SK-N-SH (cell line): ENCODE data around the gene CATSPERE. TPM values are rescaled to one million over a fixed set of nuclear protein-coding genes. Genes with fewer than 3 reads are reported as not detected.

Experiments
- CTCF ChIA-PET: fragments of 300-600, 350-600 bp; formaldehyde crosslinking; extraction: SDS; loops from one replicate; lab custom pipeline; 2021; lab: Yijun Ruan, JAX
- POLR2A ChIA-PET: fragments of 350-600 bp; sonication (Branson Sonifier 250); formaldehyde crosslinking; extraction: SDS; loops from one replicate; lab custom pipeline; 2020; ENCODE audit warnings: antibody characterized with exemption, inconsistent platforms; lab: Yijun Ruan, JAX
- DNase-seq: peaks from one replicate; pipeline ENCODE4 v3.0.0; 2012
- H2AFZ ChIP-seq: fragments of 200-600 bp; sonication (generic); 2 replicates; pipeline ENCODE4 v1.8.1; 2016; ENCODE audit warnings: antibody characterized with exemption, mild to moderate bottlenecking, low read depth
- H3F3A ChIP-seq: fragments of 200-600 bp; sonication (generic); replicated peaks from 2 replicates; pipeline ENCODE3; 2016; ENCODE audit warnings: antibody characterized with exemption, mild to moderate bottlenecking; ENCODE audit not compliant: insufficient read depth
- H3K27ac ChIP-seq, 2 experiments: fragments of 200-500 bp in 1 of 2; fragments of 200-600 bp in 1 of 2; sonication (Bioruptor generic) in 1 of 2; sonication (generic), shearing (Covaris generic) in 1 of 2; 2 replicates each; pipeline versions ENCODE4 v1.5.1 to v1.6.1; 2014 to 2016; ENCODE audit warnings: low read depth in 2 of 2, inconsistent platforms in 1 of 2, low read length in 1 of 2, mild to moderate bottlenecking in 1 of 2, mixed read lengths in 1 of 2
- H3K27me3 ChIP-seq: fragments of 200-600 bp; sonication (generic), shearing (Covaris generic); 2 replicates; pipeline ENCODE4 v1.6.1; 2016; ENCODE audit warnings: mixed run types; ENCODE audit not compliant: insufficient read depth
- H3K36me3 ChIP-seq, 2 experiments: fragments of 200-500 bp in 1 of 2; fragments of 200-600 bp in 1 of 2; sonication (Bioruptor generic) in 1 of 2; sonication (generic) in 1 of 2; replicated peaks in 1 of 2; 2 replicates each; pipeline versions ENCODE3 to v1.5.1; 2014 to 2016; ENCODE audit warnings: low read length in 1 of 2, mild to moderate bottlenecking in 1 of 2; ENCODE audit not compliant: insufficient read depth in 2 of 2, control insufficient read depth in 1 of 2
- H3K4me1 ChIP-seq, 2 experiments: fragments of 200-500 bp in 1 of 2; fragments of 200-600 bp in 1 of 2; sonication (Bioruptor generic) in 1 of 2; sonication (generic), shearing (Covaris generic) in 1 of 2; 2 replicates each; pipeline versions ENCODE4 v1.5.1 to v1.6.1; 2014 to 2016; ENCODE audit warnings: low read depth in 1 of 2, low read length in 1 of 2, mixed run types in 1 of 2; ENCODE audit not compliant: insufficient read depth in 2 of 2, control insufficient read depth in 1 of 2
- H3K4me2 ChIP-seq: fragments of 200-600 bp; sonication (generic), shearing (Covaris generic); 2 replicates; pipeline ENCODE4 v1.6.1; 2017; ENCODE audit warnings: mixed run types
- H3K4me3 ChIP-seq, 2 experiments: fragments of 200-500 bp in 1 of 2; fragments of 200-600 bp in 1 of 2; sonication (Bioruptor generic) in 1 of 2; sonication (generic), shearing (Covaris generic) in 1 of 2; 2 replicates each; pipeline versions ENCODE4 v1.5.1 to v1.8.1; 2014 to 2016; ENCODE audit warnings: low read depth in 2 of 2, inconsistent platforms in 1 of 2, low read length in 1 of 2, mild to moderate bottlenecking in 1 of 2, mixed read lengths in 1 of 2, moderate library complexity in 1 of 2
- H3K79me2 ChIP-seq: fragments of 200-600 bp; sonication (generic); 2 replicates; pipeline ENCODE4 v1.8.1; 2017; ENCODE audit warnings: mild to moderate bottlenecking; ENCODE audit not compliant: insufficient read depth
- H3K9ac ChIP-seq: fragments of 200-600 bp; sonication (generic); 2 replicates; pipeline ENCODE4 v1.6.1; 2017; ENCODE audit warnings: mixed run types
- H3K9me2 ChIP-seq: fragments of 200-600 bp; sonication (generic); 2 replicates; pipeline ENCODE4 v1.6.1; 2017; ENCODE audit warnings: mixed run types
- H3K9me3 ChIP-seq: fragments of 200-600 bp; sonication (generic); 2 replicates; pipeline ENCODE4 v1.6.1; 2017; ENCODE audit warnings: mixed run types, mild to moderate bottlenecking, moderate library complexity
- H4K20me1 ChIP-seq: fragments of 200-600 bp; sonication (generic); 2 replicates; pipeline ENCODE4 v1.6.1; 2017; ENCODE audit warnings: mild to moderate bottlenecking, mixed run types; ENCODE audit not compliant: insufficient read depth
- CHD2 ChIP-seq: fragments of 150-350 bp; IDR thresholded peaks from 2 replicates; pipeline ENCODE4 v1.6.1; 2018; ENCODE audit warnings: low read length; ENCODE audit not compliant: partially characterized antibody
- ELF1 ChIP-seq: IDR thresholded peaks from 2 replicates; pipeline ENCODE4 v1.4.0; 2012
- FOXJ3 ChIP-seq: sonication (generic); formaldehyde crosslinking; IDR thresholded peaks from 2 replicates; pipeline ENCODE4 v1.5.1; 2020; ENCODE audit warnings: mild to moderate bottlenecking, missing genetic modification reagents
- FOXM1 ChIP-seq: IDR thresholded peaks from 2 replicates; pipeline ENCODE4 v1.4.0; 2012; ENCODE audit warnings: low read depth, mild to moderate bottlenecking
- GABPA ChIP-seq: IDR thresholded peaks from 2 replicates; pipeline ENCODE4 v1.4.0; 2012; ENCODE audit warnings: low read depth, mild to moderate bottlenecking
- MXI1 ChIP-seq: IDR thresholded peaks from 2 replicates; pipeline ENCODE4 v1.6.1; 2012; ENCODE audit warnings: mild to moderate bottlenecking, low read depth, low read length, improper control_type of control experiment
- NFIC ChIP-seq: IDR thresholded peaks from 2 replicates; pipeline ENCODE4 v1.4.0; 2012; ENCODE audit warnings: borderline replicate concordance
- RAD21 ChIP-seq: IDR thresholded peaks from 2 replicates; pipeline ENCODE4 v1.6.1; 2012; ENCODE audit warnings: mild to moderate bottlenecking, low read length
- SIN3A ChIP-seq: IDR thresholded peaks from 2 replicates; pipeline ENCODE4 v1.6.1; 2012; ENCODE audit warnings: low read depth, mild to moderate bottlenecking, low read length, moderate library complexity, borderline replicate concordance
- TCF12 ChIP-seq: IDR thresholded peaks from 2 replicates; pipeline ENCODE4 v1.4.0; 2012
- WGBS: methylation state at CpG from one replicate; pipeline ENCODE4 v1.1.6; 2017; ENCODE audit warnings: low lambda C conversion rate; 5-methylcytosine and 5-hydroxymethylcytosine counted together
- polyA plus RNA-seq, 3 experiments: library from polyadenylated mRNA; depleted of rRNA; stranded (reverse); fragments of >200 nt; gene quantifications; 2 replicates each; pipeline ENCODE4 v1.2.3, GENCODE V29; 2012
- TF ChIP-seq, protein P1 (sequence below): IDR thresholded peaks from 2 replicates; pipeline ENCODE4 v1.6.1; 2012; ENCODE audit warnings: mild to moderate bottlenecking, low read depth, low read length, moderate library complexity
- TF ChIP-seq, protein P2 (sequence below): IDR thresholded peaks from 2 replicates; pipeline ENCODE4 v1.4.0; 2012; ENCODE audit warnings: low read depth, borderline replicate concordance

CATSPERE gene
- polyA plus RNA-seq, 1 of the 3 experiments (the other 2 are of a cell fraction), result 0.30 TPM

DNA sequence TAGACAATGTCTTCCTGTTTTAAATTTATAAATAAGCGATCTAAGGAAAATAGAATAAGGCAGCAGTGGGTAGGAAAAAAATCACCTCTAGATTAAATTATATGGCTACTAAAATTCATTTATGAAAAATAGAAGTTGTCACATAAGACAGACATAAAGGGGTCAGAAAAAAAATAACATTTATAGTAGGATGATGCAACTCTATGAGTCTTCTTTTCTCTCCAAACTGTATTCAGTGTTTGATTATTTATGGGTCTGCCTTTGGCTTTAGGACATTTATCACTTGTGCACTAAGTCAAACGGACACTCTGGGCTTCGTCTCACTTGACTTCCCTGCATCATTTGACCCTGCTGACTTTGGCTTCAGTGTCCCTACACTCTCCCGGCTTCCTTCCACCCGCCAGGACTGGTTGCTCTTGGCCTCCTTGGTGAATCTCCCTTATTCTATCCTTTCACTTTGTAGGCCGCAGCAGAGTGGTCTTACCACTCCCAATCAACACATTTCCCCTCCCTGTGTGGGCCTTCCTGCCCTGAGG lies 144.8 kb downstream of the CATSPERE start:
- Histone ChIP-seq H3K4me3 (no peak overlapping the region), H3K9ac (no peak overlapping the region), H3K27me3 (no peaks in the 10 kb centered on the region), H3K4me1 (no peaks in the 10 kb centered on the region), H3K36me3 (no peaks in the 10 kb centered on the region), H2AFZ (no peak overlapping the region), H3K9me2 (no peaks in the 10 kb centered on the region), H3F3A (no peaks in the 10 kb centered on the region), H3K9me3 (no peaks in the 10 kb centered on the region), H3K4me2 (no peak overlapping the region), H4K20me1 (no peaks in the 10 kb centered on the region), H3K27ac (no peak overlapping the region), H3K79me2 (no peaks in the 10 kb centered on the region)
- ChIA-PET POLR2A (no interaction called here), CTCF (interaction anchor here (0.8 to 5.5 kb wide), 4 partner anchors 191 to 437 kb away, joined by 3 to 127 read pairs (median 16); no protein-coding TSS in a partner anchor)
- no peak for DNase-seq
- TF ChIP-seq, protein P1, sequence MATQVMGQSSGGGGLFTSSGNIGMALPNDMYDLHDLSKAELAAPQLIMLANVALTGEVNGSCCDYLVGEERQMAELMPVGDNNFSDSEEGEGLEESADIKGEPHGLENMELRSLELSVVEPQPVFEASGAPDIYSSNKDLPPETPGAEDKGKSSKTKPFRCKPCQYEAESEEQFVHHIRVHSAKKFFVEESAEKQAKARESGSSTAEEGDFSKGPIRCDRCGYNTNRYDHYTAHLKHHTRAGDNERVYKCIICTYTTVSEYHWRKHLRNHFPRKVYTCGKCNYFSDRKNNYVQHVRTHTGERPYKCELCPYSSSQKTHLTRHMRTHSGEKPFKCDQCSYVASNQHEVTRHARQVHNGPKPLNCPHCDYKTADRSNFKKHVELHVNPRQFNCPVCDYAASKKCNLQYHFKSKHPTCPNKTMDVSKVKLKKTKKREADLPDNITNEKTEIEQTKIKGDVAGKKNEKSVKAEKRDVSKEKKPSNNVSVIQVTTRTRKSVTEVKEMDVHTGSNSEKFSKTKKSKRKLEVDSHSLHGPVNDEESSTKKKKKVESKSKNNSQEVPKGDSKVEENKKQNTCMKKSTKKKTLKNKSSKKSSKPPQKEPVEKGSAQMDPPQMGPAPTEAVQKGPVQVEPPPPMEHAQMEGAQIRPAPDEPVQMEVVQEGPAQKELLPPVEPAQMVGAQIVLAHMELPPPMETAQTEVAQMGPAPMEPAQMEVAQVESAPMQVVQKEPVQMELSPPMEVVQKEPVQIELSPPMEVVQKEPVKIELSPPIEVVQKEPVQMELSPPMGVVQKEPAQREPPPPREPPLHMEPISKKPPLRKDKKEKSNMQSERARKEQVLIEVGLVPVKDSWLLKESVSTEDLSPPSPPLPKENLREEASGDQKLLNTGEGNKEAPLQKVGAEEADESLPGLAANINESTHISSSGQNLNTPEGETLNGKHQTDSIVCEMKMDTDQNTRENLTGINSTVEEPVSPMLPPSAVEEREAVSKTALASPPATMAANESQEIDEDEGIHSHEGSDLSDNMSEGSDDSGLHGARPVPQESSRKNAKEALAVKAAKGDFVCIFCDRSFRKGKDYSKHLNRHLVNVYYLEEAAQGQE, result no peak
- WGBS, result 82% methylated on average over 6 of the region's 6 CpGs

DNA sequence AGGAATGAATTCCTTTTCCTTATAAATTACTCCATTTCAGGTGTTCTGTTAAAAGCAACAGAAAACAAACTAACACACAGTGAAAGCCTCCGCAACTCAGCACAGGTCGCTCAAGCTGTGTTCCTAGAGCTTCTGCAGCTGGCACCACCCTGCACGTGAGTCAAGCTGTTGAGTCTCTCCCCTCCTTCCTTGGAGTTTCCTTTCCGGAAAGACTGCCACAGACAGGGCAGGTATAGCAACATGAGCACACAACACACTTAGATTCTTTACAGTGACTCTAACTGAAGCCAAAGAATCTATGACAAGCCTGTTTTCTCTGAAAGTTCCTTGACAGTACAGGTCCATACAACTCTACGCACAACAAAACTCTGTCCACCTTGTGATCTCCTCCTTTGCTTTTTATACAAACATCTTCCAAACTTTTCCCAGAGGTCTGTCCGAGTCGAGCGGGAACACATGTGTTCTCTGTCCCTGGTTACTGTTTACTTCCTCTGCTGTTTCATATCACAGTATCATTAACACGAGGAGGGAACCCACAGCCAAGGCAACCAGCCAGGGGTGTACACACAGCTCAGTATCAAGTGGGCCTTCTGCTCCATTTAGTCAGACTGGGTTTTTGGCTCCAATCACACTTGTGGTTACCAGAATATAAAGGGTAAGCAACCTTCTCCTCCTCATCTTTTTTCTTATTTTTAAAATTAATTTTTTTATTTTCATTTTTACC lies 153.2 kb downstream of the CATSPERE start:
- H3F3A ChIP-seq, result no peaks in the 10 kb centered on the region
- H3K9me3 ChIP-seq, result no peaks in the 10 kb centered on the region
- H3K36me3 ChIP-seq, result no peaks in the 10 kb centered on the region
- no peak overlapping the region for H3K4me2 ChIP-seq
- H3K9ac ChIP-seq, result no peak overlapping the region
- CTCF ChIA-PET, result interaction anchor here (1.4 to 3.4 kb wide), 2 partner anchors 11 to 182 kb away, joined by 6 to 14 read pairs; no protein-coding TSS in a partner anchor
- POLR2A ChIA-PET, result no interaction called here
- H3K4me1 ChIP-seq, result no peaks in the 10 kb centered on the region
- TF ChIP-seq TCF12 (no peak), MXI1 (no peak), FOXJ3 (CRISPR knock-in tag) (no peak), FOXM1 (no peak), RAD21 (no peak), GABPA (no peak), SIN3A (no peak), CHD2 (no peak), ELF1 (no peak), NFIC (no peak)
- TF ChIP-seq, protein P2, sequence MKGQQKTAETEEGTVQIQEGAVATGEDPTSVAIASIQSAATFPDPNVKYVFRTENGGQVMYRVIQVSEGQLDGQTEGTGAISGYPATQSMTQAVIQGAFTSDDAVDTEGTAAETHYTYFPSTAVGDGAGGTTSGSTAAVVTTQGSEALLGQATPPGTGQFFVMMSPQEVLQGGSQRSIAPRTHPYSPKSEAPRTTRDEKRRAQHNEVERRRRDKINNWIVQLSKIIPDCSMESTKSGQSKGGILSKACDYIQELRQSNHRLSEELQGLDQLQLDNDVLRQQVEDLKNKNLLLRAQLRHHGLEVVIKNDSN, result no peak
- no peak overlapping the region for H3K4me3 ChIP-seq
- no peaks in the 10 kb centered on the region for H3K9me2 ChIP-seq
- no peak overlapping the region for H3K27ac ChIP-seq
- no peak overlapping the region for H2AFZ ChIP-seq
- WGBS, result 84% methylated on average over 9 of the region's 9 CpGs
- no peaks in the 10 kb centered on the region for H3K27me3 ChIP-seq
- no peak for DNase-seq
- no peaks in the 10 kb centered on the region for H4K20me1 ChIP-seq
- H3K79me2 ChIP-seq, result no peaks in the 10 kb centered on the region
